Activated naive CD8-positive, alpha-beta T cell (primary cell): Measurements from ENCODE around the gene DENND1C.
"Not testable (repeated sequence)": the region's sequence is repeated elsewhere in the genome, so short reads cannot be mapped to it uniquely, and the experiment has no call there.

Source experiments
- H3K27ac Mint-ChIP-seq: one replicate; pipeline ENCODE4 v1.8.0; 2021; ENCODE audit warnings: mixed read lengths
- H3K27me3 Mint-ChIP-seq: one replicate; pipeline ENCODE4 v1.8.0; 2021; ENCODE audit warnings: mixed read lengths
- H3K36me3 Mint-ChIP-seq: one replicate; pipeline ENCODE4 v1.8.0; 2021; ENCODE audit warnings: mixed read lengths
- H3K4me1 Mint-ChIP-seq: one replicate; pipeline ENCODE4 v1.8.0; 2021; ENCODE audit warnings: low read depth, mixed read lengths
- H3K4me3 Mint-ChIP-seq: one replicate; pipeline ENCODE4 v1.8.0; 2021; ENCODE audit warnings: mild to moderate bottlenecking, mixed read lengths
- H3K9me3 Mint-ChIP-seq: one replicate; pipeline ENCODE4 v1.8.0; 2021; ENCODE audit warnings: low read depth, mixed read lengths

The DENND1C gene

DNA sequence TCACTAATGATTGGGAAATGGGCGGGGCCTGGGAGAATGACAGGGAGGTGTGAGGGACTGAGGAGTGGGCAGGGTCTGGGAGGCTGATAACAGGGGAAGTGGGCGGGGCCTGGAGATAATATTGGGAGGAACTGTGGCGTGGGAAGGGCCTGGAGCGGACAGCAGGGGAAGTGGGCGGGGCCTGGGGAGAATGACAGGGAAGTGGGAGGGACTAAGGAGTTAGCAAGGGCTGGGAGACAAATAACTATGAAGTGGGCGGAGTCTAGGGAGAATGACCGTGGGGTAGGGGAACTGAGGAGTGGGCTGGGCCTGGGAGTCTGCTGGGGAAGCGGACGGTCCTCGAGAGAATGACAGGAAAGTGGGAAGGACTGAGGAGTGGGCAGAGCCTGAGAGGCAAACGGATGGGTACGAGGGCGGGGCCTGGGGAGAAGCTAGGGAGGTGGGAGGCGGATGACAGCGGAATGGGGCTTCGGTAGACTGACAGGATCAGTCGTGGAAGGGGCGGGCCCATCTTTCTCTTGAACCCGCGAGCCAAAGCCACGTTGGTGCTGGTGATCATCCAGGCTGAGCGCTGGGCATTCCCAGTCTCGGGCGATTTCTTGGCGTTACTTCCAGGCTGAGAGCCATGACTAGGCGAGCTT lies 34.6 kb upstream of the DENND1C start:
- no peaks in the 10 kb centered on the region for H3K9me3 Mint-ChIP-seq
- peaks cover 29% of the 10 kb centered on the region for H3K4me1 Mint-ChIP-seq
- H3K4me3 Mint-ChIP-seq = peak overlapping the region; percentile 95
- no peaks in the 10 kb centered on the region for H3K36me3 Mint-ChIP-seq
- H3K27me3 Mint-ChIP-seq = no peaks in the 10 kb centered on the region
- peak overlapping the region; percentile 54 for H3K27ac Mint-ChIP-seq

DNA sequence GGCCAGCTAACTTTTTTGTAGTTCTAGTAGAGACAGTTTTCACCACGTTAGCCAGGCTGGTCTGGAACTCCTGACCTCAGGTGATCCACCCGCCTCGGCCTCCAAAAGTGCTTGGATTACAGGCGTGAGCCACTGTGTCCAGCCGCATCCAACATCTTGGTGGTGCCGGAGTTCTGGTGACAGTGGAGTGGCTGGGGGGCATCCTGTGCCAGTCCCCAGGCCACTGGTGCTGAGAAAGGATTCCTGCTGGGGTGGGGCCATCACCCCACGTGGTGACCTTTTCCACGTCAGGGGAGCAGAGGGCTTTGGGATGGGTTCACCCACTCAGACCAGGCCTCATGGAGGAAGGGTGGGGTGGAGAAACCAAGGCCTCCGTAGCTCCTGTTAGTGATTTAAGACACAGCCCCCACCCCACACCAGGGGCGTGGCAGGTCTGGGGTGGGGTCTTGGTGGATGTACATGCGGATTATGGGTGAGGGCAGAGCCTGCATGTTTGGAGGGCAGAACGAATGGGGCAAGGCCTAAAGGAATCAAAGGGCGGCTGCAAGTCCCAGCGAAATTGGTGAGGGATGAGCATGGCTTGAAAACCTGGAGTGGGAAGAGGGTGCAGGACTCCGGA lies 33.4 kb upstream of the DENND1C start:
- no peaks in the 10 kb centered on the region for H3K9me3 Mint-ChIP-seq
- H3K4me1 Mint-ChIP-seq = peaks cover 28% of the 10 kb centered on the region
- H3K27me3 Mint-ChIP-seq = no peaks in the 10 kb centered on the region
- H3K27ac Mint-ChIP-seq = no peak overlapping the region
- H3K36me3 Mint-ChIP-seq = no peaks in the 10 kb centered on the region
- peak overlapping the region; percentile 70 for H3K4me3 Mint-ChIP-seq

DNA sequence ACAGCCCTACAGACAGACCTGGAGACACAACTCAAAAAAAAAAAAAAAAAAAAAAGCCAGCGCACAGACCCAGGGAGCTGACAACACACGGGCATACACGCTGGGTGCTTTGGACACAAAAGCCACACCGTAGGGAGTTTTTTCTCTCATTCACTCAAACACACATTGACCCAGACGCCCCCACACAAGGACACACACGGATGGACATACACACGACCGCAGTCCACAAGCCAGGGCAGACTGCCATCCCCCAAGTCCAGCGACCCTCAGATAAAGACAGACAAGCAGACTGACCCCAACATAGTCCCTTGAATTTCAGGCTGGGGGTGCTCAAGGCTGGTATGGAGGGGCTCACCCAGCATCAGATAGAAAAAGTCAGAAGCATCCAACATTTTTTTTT lies 32.5 kb upstream of the DENND1C start:
- Mint-ChIP-seq H3K4me1 (peaks cover 24% of the 10 kb centered on the region), H3K36me3 (no peaks in the 10 kb centered on the region), H3K27ac (no peak overlapping the region), H3K9me3 (no peaks in the 10 kb centered on the region), H3K4me3 (no peak overlapping the region), H3K27me3 (no peaks in the 10 kb centered on the region)

DNA sequence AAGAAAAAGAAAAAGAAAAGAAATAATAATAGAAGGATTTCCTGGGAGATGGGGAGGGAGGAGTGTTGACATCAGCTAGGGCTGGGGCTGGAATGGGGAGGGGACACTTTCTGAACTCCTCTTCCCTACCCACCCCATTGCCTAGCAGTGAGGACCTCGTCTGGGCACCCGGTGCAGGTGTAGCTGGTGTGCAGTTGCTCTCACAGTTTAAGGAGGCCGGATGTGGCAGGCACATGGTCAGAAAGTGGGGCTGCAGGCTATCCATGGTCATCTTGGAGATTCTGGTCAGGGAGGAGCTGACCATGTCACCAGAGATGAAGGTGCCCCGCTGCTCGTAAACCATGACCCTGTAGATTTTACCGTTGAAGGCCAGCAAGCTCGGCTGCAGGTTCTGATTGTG lies 29.0 kb upstream of the DENND1C start:
- Mint-ChIP-seq H3K9me3 (no peaks in the 10 kb centered on the region), H3K27ac (no peak overlapping the region), H3K36me3 (no peaks in the 10 kb centered on the region)

DNA sequence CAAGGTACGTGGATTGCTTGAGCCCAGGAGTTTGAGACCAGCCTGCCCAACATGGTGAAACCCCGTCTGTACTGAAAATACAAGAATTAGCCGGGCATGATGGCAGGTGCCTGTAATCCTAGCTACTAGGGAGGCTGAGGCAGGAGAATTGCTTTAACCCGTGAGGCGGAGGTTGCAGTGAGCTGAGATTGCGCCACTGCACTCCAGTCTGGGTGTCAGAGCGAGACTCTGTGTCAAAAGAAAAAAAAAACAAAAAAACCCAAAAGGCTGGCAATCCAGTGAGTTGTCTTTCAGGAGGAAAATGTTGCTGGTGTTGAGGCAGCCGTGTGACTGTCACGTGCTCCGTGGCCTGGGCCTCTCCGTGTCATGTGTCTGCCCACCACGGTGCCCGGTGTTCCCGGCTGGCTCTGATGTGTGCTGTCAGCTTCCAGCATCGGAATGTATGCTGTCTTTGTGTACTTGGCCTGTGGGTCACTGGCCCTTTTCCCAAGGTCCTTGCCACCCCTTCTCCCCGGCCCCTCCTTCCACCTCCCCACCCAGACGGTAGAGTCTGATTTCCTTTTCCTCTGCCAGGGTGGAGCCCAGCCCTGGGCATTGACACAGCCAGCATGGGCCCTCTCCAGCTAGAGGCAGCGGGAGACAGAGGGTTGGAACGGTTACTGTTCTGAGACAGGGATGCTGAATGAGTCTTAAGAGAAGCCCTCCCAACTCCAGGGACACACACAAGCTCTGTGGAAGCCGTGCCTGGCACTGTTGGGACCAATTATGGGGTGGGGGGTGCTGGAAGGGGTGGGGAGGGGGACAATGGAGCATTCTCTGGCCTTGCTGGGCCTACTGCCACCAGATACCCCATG lies 27.8 kb upstream of the DENND1C start:
- Mint-ChIP-seq H3K4me1 (peaks cover 3% of the 10 kb centered on the region), H3K4me3 (no peak overlapping the region), H3K27me3 (no peaks in the 10 kb centered on the region), H3K27ac (no peak overlapping the region), H3K36me3 (no peaks in the 10 kb centered on the region), H3K9me3 (no peaks in the 10 kb centered on the region)

More for the DNA sequence above, 29.0 kb upstream of the DENND1C start:
- Mint-ChIP-seq H3K4me3 (no peak overlapping the region), H3K27me3 (no peaks in the 10 kb centered on the region), H3K4me1 (no peaks in the 10 kb centered on the region)

DNA sequence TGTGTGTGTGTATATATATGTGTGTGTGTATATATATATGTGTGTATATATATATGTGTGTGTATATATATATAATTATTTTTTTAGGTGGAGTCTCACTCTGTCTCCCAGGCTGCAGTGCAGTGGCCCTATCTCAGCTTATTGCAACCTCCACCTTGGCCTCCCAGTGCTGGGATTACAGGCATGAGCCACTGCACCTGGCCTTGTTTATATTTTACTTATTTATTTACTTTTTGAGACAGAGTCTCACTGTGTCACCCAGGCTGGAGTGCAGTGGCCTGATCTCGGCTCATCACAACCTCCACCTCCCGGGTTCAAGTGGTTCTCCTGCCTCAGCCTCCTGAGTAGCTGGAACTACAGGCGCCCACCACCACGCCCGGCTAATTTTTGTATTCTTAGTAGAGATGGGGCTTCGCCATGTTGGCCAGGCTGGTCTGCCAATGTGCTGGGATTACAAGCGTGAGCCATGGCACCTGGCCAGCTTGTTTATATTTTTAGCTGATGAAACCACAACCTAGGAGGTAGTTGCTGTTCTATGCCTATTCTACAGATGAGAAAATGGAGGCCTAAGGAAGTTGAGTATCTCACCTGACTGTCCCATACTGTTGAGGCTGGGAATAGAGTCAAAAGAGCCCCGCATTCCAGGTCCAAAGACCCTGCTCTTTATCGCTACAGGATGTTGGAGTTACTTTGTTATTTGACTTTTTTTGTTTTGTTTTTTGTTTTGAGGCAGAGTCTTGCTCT lies 26.6 kb upstream of the DENND1C start:
- not testable (repeated sequence) for H3K9me3 Mint-ChIP-seq, H3K27ac Mint-ChIP-seq

DNA sequence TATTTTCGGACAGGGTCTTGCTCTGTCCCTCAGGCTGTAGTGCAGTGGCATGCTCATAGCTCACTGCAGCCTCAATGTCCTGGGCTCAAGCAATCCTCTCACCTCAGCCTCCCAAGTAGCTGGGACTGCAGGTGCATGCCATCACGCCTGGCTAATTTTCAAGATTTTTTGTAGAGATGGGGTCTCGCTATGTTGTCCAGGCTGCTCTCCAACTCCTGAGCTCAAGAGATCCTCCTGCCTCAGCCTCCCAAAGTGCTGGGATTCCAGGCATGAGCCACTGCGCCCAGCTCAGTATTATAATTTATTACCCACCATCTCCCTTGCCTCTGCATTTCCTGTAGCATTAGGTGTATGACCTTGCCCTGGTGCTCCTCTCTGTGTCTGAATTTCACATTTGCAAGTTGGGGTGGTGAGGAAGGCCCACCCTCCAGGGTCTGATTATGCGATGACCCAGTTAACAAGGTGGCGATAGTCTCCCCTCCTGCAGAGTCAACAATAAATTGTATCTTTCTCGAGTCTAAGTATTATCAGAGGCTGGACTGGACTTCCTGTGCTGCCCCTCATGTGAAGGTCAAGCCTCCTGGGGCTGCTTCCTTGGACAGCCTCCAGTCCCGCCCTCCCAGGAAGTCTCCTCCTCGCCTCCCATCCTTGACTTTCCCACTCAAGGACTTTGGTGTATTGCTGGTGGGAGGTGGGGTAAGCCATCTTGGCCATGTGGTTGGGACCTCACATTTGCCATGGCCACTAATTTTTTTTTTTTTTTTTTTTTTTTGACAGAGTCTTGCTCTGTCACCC lies 22.0 kb upstream of the DENND1C start:
- Mint-ChIP-seq H3K36me3 (no peaks in the 10 kb centered on the region), H3K27ac (no peak overlapping the region), H3K27me3 (no peaks in the 10 kb centered on the region)

More for the DNA sequence above, 26.6 kb upstream of the DENND1C start:
- not testable (repeated sequence) for H3K36me3 Mint-ChIP-seq, H3K4me1 Mint-ChIP-seq, H3K27me3 Mint-ChIP-seq, H3K4me3 Mint-ChIP-seq

DNA sequence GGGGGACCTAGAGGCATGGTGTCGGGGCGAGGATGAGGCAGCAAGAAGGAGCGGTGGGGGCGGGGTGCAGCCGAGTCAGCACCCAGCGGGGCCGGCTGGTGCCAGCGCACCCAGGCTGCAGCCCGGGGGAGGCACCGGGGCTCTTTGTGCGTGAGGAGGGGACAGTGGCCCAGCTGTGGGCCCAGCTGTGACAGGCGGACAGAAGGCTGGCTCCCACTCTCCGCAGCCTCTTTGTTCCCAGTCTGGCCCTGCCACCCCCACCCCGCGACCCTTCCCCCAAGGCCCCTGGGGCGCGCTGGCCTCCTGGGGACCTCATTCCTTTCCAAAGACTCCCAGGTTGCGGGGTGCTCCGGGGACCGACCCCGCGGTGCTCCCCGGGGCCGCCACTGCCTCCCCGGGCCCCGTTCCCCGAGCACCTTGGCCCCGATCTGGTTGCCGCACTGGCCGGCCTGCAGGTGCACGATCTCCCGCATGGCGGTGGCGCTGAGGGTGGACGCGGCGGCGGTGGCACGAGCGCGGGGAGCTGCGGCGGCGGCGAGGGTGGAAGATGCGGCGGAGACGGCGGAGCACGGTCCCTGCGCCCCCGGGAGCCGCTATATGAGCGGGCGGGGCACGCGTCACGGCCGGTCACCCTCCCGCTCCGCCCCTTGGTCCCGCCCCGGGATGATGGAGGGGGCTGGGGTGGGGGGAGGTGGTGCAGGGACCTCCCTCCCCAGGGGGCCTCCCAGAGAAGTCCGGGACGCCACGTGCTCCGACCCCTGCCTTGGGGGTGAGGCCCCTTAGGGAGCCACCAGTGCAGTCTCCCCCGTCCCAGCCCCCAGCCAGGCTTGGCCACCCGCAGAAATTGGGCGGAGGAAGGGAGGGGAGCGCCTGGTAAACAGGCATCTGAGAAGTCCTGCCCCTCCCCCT lies 20.4 kb upstream of the DENND1C start, which contains the start of gene TUBB4A:
TUBB4A (minus strand) TSS at position 570 of the 909 bp plus-strand sequence; CDS start at position 473, 97 bp downstream.
- no peak within 1 kb of the TSS for H3K27ac Mint-ChIP-seq
- H3K4me1 Mint-ChIP-seq = peaks cover 14% of the 10 kb centered on the region
- peak within 1 kb of the TSS; percentile 91 for H3K4me3 Mint-ChIP-seq
- no peaks in the 10 kb centered on the region for H3K9me3 Mint-ChIP-seq
- no peaks in the 10 kb centered on the region for H3K27me3 Mint-ChIP-seq
- no peaks in the 10 kb centered on the region for H3K36me3 Mint-ChIP-seq

More for the DNA sequence above, 22.0 kb upstream of the DENND1C start:
- peak overlapping the region; percentile 68 for H3K4me3 Mint-ChIP-seq
- H3K4me1 Mint-ChIP-seq = peaks cover 14% of the 10 kb centered on the region
- H3K9me3 Mint-ChIP-seq = no peaks in the 10 kb centered on the region

DNA sequence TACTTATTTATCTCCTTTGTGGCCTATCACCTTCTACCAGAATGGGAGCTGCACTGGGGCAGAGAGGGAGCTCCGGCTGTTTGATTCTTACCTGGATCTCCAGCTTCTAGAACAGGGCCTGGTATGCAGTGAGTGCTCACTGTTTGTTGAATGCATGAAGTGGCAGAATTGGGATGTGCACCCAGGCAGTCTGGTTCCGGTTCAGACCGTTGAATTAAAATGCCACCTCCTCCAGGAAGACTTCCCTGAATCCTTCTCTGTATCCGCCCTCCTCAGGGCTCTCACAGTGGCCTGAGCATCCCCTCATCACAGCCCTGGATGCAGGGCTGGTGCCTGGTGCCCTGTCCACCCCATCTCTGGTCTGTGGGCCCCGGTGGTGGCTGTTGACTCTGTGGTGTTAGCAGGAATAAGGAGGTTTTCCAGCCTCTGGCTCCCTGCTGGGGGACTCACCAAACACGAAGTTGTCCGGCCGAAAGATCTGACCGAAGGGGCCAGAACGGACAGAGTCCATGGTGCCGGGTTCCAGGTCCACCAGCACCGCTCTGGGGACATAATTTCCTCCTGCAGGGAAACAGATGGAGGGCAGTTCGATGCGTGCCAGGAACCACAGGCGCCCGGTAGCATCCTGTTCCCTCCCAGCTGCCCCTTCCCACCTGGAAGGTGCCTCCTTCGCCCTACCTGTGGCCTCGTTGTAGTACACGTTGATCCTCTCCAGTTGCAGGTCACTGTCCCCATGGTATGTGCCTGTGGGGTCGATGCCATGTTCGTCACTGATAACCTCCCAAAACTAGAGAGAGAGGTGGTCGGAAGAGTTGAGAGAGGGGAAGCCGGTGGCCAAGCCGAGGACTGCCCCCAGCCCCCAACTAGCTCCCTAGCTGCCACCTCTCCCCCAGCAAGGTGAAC lies 19.5 kb upstream of the DENND1C start:
- H3K4me3 Mint-ChIP-seq = peak overlapping the region; percentile 91
- H3K27me3 Mint-ChIP-seq = no peaks in the 10 kb centered on the region
- no peaks in the 10 kb centered on the region for H3K36me3 Mint-ChIP-seq
- no peak overlapping the region for H3K27ac Mint-ChIP-seq
- no peaks in the 10 kb centered on the region for H3K9me3 Mint-ChIP-seq
- H3K4me1 Mint-ChIP-seq = peaks cover 14% of the 10 kb centered on the region

DNA sequence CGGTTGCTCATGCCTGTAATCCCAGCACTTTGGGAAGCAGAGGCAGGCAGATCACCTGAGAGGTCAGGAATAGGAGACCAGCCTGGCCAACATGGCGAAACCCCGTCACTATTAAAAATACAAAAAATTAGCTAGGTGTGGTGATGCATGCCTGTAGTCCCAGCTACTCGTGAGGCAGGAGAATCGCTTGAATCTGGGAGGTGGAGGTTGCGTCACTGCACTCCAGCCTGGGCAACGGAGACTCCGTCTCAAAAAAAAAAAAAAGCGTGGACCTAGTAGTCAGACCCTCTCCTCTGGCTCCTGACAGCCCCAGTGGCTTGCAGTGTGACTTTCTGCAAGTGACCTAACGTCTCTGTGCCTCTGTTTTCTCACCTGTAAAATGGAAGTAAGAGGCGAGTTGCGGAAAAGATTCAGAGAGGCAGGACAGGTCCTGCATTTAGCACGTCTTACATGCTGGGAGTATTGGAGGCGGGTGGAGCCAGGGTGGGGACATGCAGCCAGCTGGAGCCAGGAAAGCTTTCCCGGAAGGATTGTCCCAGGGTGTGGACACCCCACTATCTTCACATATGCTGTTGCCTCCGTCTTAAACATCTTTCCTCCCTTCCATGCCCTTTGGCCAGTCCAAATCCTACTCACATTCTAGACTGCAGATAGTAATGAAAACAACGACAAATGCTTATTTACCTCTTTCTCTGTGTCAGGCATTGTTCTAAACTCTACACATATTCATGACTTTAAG lies 17.6 kb upstream of the DENND1C start:
- Mint-ChIP-seq H3K4me1 (peaks cover 11% of the 10 kb centered on the region), H3K27ac (no peak overlapping the region), H3K36me3 (peaks cover 4% of the 10 kb centered on the region), H3K9me3 (no peaks in the 10 kb centered on the region), H3K4me3 (no peak overlapping the region), H3K27me3 (no peaks in the 10 kb centered on the region)

DNA sequence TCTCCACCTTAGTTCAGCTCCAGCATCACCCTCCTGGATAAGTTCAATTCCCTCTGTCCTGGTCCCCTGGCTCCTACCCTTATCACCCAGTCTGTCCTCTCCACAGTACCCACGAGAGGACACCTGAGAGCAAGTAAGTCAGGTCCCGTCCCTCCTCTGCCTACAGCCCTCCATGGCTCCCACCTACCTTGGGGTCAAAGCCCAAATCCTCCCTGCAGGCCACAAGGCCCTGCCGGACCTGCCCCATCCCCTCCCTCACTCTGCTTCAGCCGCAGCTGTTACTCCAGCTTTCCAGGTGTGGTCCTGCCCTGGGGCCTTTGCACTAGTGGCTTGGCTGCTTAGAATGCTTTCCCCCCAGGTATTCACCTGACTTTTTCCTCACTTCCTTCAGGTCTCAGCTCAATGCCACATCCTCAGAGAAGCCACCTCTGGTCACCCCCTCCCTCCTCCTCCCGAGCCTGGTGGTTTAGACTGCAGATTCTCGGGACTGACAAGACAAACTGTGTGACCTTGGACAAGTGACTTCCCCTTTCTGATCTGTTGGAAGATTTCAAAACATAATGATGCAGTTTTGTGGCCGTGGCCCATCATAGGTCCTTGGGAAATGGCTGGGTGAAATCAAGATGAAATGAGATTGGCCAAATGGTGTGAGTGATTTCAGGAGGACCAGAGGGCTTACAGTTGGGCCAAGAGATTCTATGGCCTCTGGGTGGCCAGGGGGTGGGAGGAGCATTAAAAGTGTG lies 16.9 kb upstream of the DENND1C start:
- H3K4me3 Mint-ChIP-seq = no peak overlapping the region
- H3K9me3 Mint-ChIP-seq = no peaks in the 10 kb centered on the region

More for the DNA sequence above, 16.9 kb upstream of the DENND1C start:
- Mint-ChIP-seq H3K27me3 (no peaks in the 10 kb centered on the region), H3K36me3 (peaks cover 4% of the 10 kb centered on the region), H3K27ac (no peak overlapping the region), H3K4me1 (peaks cover 8% of the 10 kb centered on the region)
